Measurements from ENCODE around the gene MORN4.
"Not testable (repeated sequence)": the region's sequence is repeated elsewhere in the genome, so short reads cannot be mapped to it uniquely, and the experiment has no call there.

DNA sequence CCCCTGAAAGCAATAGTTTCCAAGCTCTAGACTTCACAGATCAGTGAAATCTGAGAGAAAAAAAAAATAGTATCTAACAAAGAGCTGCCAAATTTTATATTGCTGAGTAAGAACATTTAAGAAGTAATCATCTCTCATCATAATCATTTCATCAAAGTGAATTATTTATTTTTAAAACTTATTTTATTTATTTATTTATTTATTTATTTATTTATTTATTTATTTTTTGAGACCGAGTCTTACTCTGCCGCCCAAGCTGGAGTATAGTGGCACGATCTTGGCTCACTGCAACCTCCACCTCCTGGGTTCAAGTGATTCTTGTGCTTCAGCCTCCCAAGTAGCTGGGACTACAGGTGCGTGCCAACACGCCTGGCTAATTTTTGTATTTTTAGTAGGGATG lies 56.8 kb downstream of the MORN4 start:
- TF ChIP-seq, protein P1, sequence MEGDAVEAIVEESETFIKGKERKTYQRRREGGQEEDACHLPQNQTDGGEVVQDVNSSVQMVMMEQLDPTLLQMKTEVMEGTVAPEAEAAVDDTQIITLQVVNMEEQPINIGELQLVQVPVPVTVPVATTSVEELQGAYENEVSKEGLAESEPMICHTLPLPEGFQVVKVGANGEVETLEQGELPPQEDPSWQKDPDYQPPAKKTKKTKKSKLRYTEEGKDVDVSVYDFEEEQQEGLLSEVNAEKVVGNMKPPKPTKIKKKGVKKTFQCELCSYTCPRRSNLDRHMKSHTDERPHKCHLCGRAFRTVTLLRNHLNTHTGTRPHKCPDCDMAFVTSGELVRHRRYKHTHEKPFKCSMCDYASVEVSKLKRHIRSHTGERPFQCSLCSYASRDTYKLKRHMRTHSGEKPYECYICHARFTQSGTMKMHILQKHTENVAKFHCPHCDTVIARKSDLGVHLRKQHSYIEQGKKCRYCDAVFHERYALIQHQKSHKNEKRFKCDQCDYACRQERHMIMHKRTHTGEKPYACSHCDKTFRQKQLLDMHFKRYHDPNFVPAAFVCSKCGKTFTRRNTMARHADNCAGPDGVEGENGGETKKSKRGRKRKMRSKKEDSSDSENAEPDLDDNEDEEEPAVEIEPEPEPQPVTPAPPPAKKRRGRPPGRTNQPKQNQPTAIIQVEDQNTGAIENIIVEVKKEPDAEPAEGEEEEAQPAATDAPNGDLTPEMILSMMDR (IDR thresholded peaks at IDR 0.05) = not testable (repeated sequence)
- TF ChIP-seq POLR2A (IDR thresholded peaks at IDR 0.05) = not testable (repeated sequence)

Data from Peyer's patch (tissue), 4 donors.